SJSA1 (cell line): ENCODE data around the gene HERC6. TPM values are rescaled to one million over a fixed set of nuclear protein-coding genes. Genes with fewer than 3 reads are reported as not detected.

ENCODE experiments used
- DNase-seq, 2 experiments: peaks; one replicate each; pipeline ENCODE4 v3.0.0-alpha.2; 2015 to 2020; ENCODE audit warnings: low spot score in 2 of 2, low read depth in 1 of 2
- H3K27ac ChIP-seq: fragments of 250-450 bp; sonication (Bioruptor Pico); 2 replicates; pipeline ENCODE4 v1.5.1; 2020; ENCODE audit warnings: mild to moderate bottlenecking, moderate library complexity
- H3K27me3 ChIP-seq: fragments of 250-450 bp; sonication (Bioruptor Pico); replicated peaks from 2 replicates; pipeline ENCODE4 v1.5.1; 2020; ENCODE audit warnings: mild to moderate bottlenecking, moderate library complexity
- H3K36me3 ChIP-seq: fragments of 250-450 bp; sonication (Bioruptor Pico); 2 replicates; pipeline ENCODE4 v1.5.1; 2020; ENCODE audit warnings: mild to moderate bottlenecking
- H3K4me1 ChIP-seq: fragments of 250-450 bp; sonication (Bioruptor Pico); replicated peaks from 2 replicates; pipeline ENCODE4 v1.6.1; 2021; ENCODE audit warnings: mild to moderate bottlenecking
- H3K4me3 ChIP-seq: fragments of 250-450 bp; sonication (Bioruptor Pico); 2 replicates; pipeline ENCODE4 v1.5.1; 2020; ENCODE audit warnings: mild to moderate bottlenecking
- H3K9me3 ChIP-seq: fragments of 250-450 bp; sonication (Bioruptor Pico); replicated peaks from 2 replicates; pipeline ENCODE4 v1.5.1; 2020; ENCODE audit warnings: mild to moderate bottlenecking
- total RNA-seq: library from RNA; depleted of rRNA; stranded (reverse); fragments of >200 nt; shearing (Covaris generic); gene quantifications from 2 replicates; pipeline ENCODE4 v1.2.3, GENCODE V29; 2014; rRNA removed

The HERC6 gene
- total RNA-seq, 1 experiment from 2014 or later: 2.1 TPM

- H3K27me3 ChIP-seq: no peaks in the 10 kb centered on the region
- no peaks in the 10 kb centered on the region for H3K36me3 ChIP-seq
- H3K4me1 ChIP-seq: no peaks in the 10 kb centered on the region
- DNase-seq: no peak
- no peak overlapping the region for H3K4me3 ChIP-seq
- H3K27ac ChIP-seq: no peak overlapping the region
- no peaks in the 10 kb centered on the region for H3K9me3 ChIP-seq
Observed at GRCh38 chr4:88465653-88466192, 87.1 kb downstream of the HERC6 start.

GRCh38 chr4:88467392-88467791, 88.7 kb downstream of the HERC6 start:
- H3K27me3 ChIP-seq: no peaks in the 10 kb centered on the region
- H3K4me1 ChIP-seq: no peaks in the 10 kb centered on the region
- no peaks in the 10 kb centered on the region for H3K36me3 ChIP-seq
- no peak for DNase-seq
- no peaks in the 10 kb centered on the region for H3K9me3 ChIP-seq
- H3K27ac ChIP-seq: no peak overlapping the region
- no peak overlapping the region for H3K4me3 ChIP-seq

GRCh38 chr4:88477229-88477860, 98.7 kb downstream of the HERC6 start:
- no peaks in the 10 kb centered on the region for H3K27me3 ChIP-seq
- H3K27ac ChIP-seq: no peak overlapping the region
- H3K36me3 ChIP-seq: no peaks in the 10 kb centered on the region
- H3K9me3 ChIP-seq: no peaks in the 10 kb centered on the region
- DNase-seq: no peak
- no peak overlapping the region for H3K4me3 ChIP-seq
- peaks cover 10% of the 10 kb centered on the region for H3K4me1 ChIP-seq

GRCh38 chr4:88478247-88478646, 99.6 kb downstream of the HERC6 start:
- no peak overlapping the region for H3K27ac ChIP-seq
- H3K4me1 ChIP-seq: peaks cover 8% of the 10 kb centered on the region
- no peak overlapping the region for H3K4me3 ChIP-seq
- no peaks in the 10 kb centered on the region for H3K36me3 ChIP-seq
- no peaks in the 10 kb centered on the region for H3K27me3 ChIP-seq
- no peak for DNase-seq
- H3K9me3 ChIP-seq: no peaks in the 10 kb centered on the region

- H3K9me3 ChIP-seq: no peaks in the 10 kb centered on the region
- no peak for DNase-seq
- no peaks in the 10 kb centered on the region for H3K27me3 ChIP-seq
- no peaks in the 10 kb centered on the region for H3K36me3 ChIP-seq
- no peak overlapping the region for H3K4me3 ChIP-seq
- no peaks in the 10 kb centered on the region for H3K4me1 ChIP-seq
- H3K27ac ChIP-seq: no peak overlapping the region
Observed at GRCh38 chr4:88481537-88481936, 102.9 kb downstream of the HERC6 start.

- Histone ChIP-seq H3K27me3 (no peaks in the 10 kb centered on the region), H3K27ac (no peak overlapping the region), H3K9me3 (no peaks in the 10 kb centered on the region), H3K4me1 (no peaks in the 10 kb centered on the region), H3K4me3 (no peak overlapping the region), H3K36me3 (no peaks in the 10 kb centered on the region)
- no peak for DNase-seq
Observed at GRCh38 chr4:88489100-88489761, 110.6 kb downstream of the HERC6 start.

Other genes with a start within 250 kb of the HERC6 start
- 11.9 and 14.5 TPM in 2 replicates for gene ABCG2, start 220.2 kb upstream of the HERC6 start, total RNA-seq
- 17.7 and 18.0 TPM in 2 replicates for gene PPM1K, start 94.3 kb upstream of the HERC6 start, total RNA-seq
- gene HERC5, start 78.3 kb downstream of the HERC6 start, total RNA-seq: 4.9 and 6.6 TPM in 2 replicates
- 119 and 121 TPM in 2 replicates for gene PYURF, start 144.9 kb downstream of the HERC6 start, total RNA-seq
- gene HERC3, start 213.6 kb downstream of the HERC6 start, total RNA-seq: 6.1 and 10.2 TPM in 2 replicates